DMS153 treated with DMSO at 0.1 percent for 48 hours (cell line): ENCODE results near the gene OR2A1.
"Not testable (repeated sequence)": the region's sequence is repeated elsewhere in the genome, so short reads cannot be mapped to it uniquely, and the experiment has no call there.

ENCODE experiments used
- DNase-seq: peaks from one replicate; lab custom pipeline; 2025; ENCODE audit not compliant: unreplicated experiment; lab: John Stamatoyannopoulos, UW

Gene OR2A1

GRCh38 chr7:144311872-144312469 is at the start of gene OR2A1:
OR2A1 (plus strand) TSS chr7:144312419; CDS start chr7:144318125, 5,706 bp downstream.
- not testable (repeated sequence) for DNase-seq

- not testable (repeated sequence) for DNase-seq
These were observed 47.5 kb upstream of the OR2A1 start, which contains the start of gene OR2A7 for GRCh38 chr7:144264692-144265091. OR2A7 (minus strand) TSS chr7:144264792; CDS start chr7:144259628, 5,164 bp downstream.

- DNase-seq: not testable (repeated sequence)
These were observed 43.0 kb upstream of the OR2A1 start, which contains the start of gene CTAGE8 for GRCh38 chr7:144269188-144269587. CTAGE8 (minus strand) TSS chr7:144269288; CDS start chr7:144269250, 38 bp downstream.

- not testable (repeated sequence) for DNase-seq
These were observed 36.9 kb upstream of the OR2A1 start for GRCh38 chr7:144275281-144275680.

- not testable (repeated sequence) for DNase-seq
These were observed 32.2 kb upstream of the OR2A1 start for GRCh38 chr7:144280010-144280409.

- not testable (repeated sequence) for DNase-seq
These were observed 30.2 kb upstream of the OR2A1 start for GRCh38 chr7:144281981-144282380.

GRCh38 chr7:144282490-144282889 is 29.7 kb upstream of the OR2A1 start:
- not testable (repeated sequence) for DNase-seq

- DNase-seq: not testable (repeated sequence)
These were observed 28.5 kb upstream of the OR2A1 start for GRCh38 chr7:144283716-144284115.

GRCh38 chr7:144287171-144287784 is 24.9 kb upstream of the OR2A1 start:
- not testable (repeated sequence) for DNase-seq

GRCh38 chr7:144291607-144292006 is 20.6 kb upstream of the OR2A1 start:
- not testable (repeated sequence) for DNase-seq

- DNase-seq: not testable (repeated sequence)
These were observed 19.6 kb upstream of the OR2A1 start for GRCh38 chr7:144292384-144293161.

GRCh38 chr7:144293794-144294499 is 18.3 kb upstream of the OR2A1 start:
- DNase-seq: not testable (repeated sequence)

GRCh38 chr7:144302578-144303303 is 9.5 kb upstream of the OR2A1 start:
- DNase-seq: not testable (repeated sequence)

GRCh38 chr7:144303607-144304006 is 8.6 kb upstream of the OR2A1 start:
- not testable (repeated sequence) for DNase-seq

- not testable (repeated sequence) for DNase-seq
These were observed 7.1 kb upstream of the OR2A1 start for GRCh38 chr7:144305156-144305555.

- DNase-seq: not testable (repeated sequence)
These were observed 2.5 kb upstream of the OR2A1 start for GRCh38 chr7:144309702-144310101.

- not testable (repeated sequence) for DNase-seq
These were observed 1.0 kb upstream of the OR2A1 start for GRCh38 chr7:144311218-144311617.

GRCh38 chr7:144317537-144317936 is 5.3 kb downstream of the OR2A1 start:
- DNase-seq: not testable (repeated sequence)

GRCh38 chr7:144319547-144319946 is 7.3 kb downstream of the OR2A1 start:
- not testable (repeated sequence) for DNase-seq

- DNase-seq: not testable (repeated sequence)
These were observed 9.5 kb downstream of the OR2A1 start for GRCh38 chr7:144321677-144322206.
